Prostate gland (tissue), 2 donors: ENCODE measurements around the gene ME3. TPM values are rescaled to one million over a fixed set of nuclear protein-coding genes. Genes with fewer than 3 reads are reported as not detected.

Experiments
- DNase-seq: peaks from one replicate; pipeline ENCODE4 v3.0.0-alpha.2; 2019; ENCODE audit warnings: low spot score
- H3K27ac ChIP-seq, 2 donors: fragments of 200-600 bp; sonication (generic); 2 replicates each; pipeline ENCODE4 v1.5.1; 2017 to 2019
- H3K27me3 ChIP-seq: fragments of 200-600 bp; sonication (generic); replicated peaks from 2 replicates; pipeline ENCODE4 v1.5.1; 2019; ENCODE audit not compliant: insufficient read depth
- H3K36me3 ChIP-seq, 2 donors: fragments of 200-600 bp; sonication (generic); 1 replicate in 1 of 2; 2 replicates in 1 of 2; pipeline versions ENCODE4 v1.5.1 to v1.8.1; 2017 to 2019
- H3K4me1 ChIP-seq: fragments of 200-600 bp; sonication (generic); replicated peaks from 2 replicates; pipeline ENCODE4 v1.5.1; 2019
- H3K4me3 ChIP-seq, 2 donors: fragments of 200-600 bp; sonication (generic); 2 replicates each; pipeline ENCODE4 v1.5.1; 2017 to 2019
- H3K9me3 ChIP-seq: fragments of 200-600 bp; sonication (generic); 2 replicates; pipeline ENCODE4 v1.5.1; 2017
- POLR2A ChIP-seq: fragments of 450-650 bp; IDR thresholded peaks from one replicate; pipeline ENCODE4 v1.6.1; 2016; ENCODE audit warnings: antibody characterized with exemption, mild to moderate bottlenecking
- POLR2AphosphoS5 ChIP-seq: sonication (generic); formaldehyde crosslinking; IDR thresholded peaks from one replicate; pipeline ENCODE4 v1.6.1; 2017; ENCODE audit warnings: antibody characterized with exemption
- WGBS: methylation state at CpG from one replicate; pipeline ENCODE4 v1.1.5; 2018; 5-methylcytosine and 5-hydroxymethylcytosine counted together
- intact Hi-C: fragments of 100-400 bp; cut with DNase I; formaldehyde crosslinking; loops from one replicate; pipeline ENCODE4 v1.14.2; 2022
- total RNA-seq, 2 donors: library from RNA; depleted of rRNA; stranded (reverse); fragments of >200 nt; gene quantifications; one replicate each; pipeline ENCODE4 v1.1.0, GENCODE V29; 2016
- TF ChIP-seq, protein P1 (sequence below), 4 experiments: fragments of 200-600 bp in 2 of 4; fragments of 450-650 bp in 2 of 4; sonication (generic) in 2 of 4; IDR thresholded peaks; 1 replicate in 3 of 4; 2 replicates in 1 of 4; pipeline ENCODE4 v1.5.1; 2016 to 2019; ENCODE audit warnings: antibody characterized with exemption in 4 of 4, mild to moderate bottlenecking in 2 of 4, moderate library complexity in 2 of 4

The ME3 gene
- total RNA-seq, 2 donors from 2014 or later = 31.4 to 107 TPM

DNA sequence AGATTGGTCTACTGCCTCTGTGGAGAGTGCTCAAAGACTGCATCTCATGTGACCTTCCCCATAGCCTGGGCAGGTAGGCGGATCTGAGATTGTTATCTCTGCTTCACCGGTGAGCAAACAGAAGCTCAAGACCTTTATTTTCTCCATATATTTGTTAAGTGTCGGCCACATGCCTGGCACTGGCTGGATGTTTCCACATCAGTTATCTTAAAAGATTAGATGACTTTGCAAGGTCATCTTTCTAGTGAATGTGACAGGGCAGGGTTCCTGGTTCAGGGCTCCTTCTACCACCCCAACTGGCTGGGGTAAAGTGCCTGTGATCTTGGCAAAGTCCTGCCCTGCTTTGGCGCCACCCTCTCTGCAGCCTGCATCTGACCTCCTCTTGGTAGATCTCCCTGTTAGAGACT lies 172.7 kb downstream of the ME3 start:
- Histone ChIP-seq H3K4me1 (no peaks in the 10 kb centered on the region), H3K36me3 (no peaks in the 10 kb centered on the region), H3K27me3 (no peaks in the 10 kb centered on the region), H3K4me3 (no peak overlapping the region), H3K9me3 (no peaks in the 10 kb centered on the region), H3K27ac (no peak overlapping the region)
- TF ChIP-seq POLR2A (no peak), POLR2AphosphoS5 (no peak)
- TF ChIP-seq, protein P1, sequence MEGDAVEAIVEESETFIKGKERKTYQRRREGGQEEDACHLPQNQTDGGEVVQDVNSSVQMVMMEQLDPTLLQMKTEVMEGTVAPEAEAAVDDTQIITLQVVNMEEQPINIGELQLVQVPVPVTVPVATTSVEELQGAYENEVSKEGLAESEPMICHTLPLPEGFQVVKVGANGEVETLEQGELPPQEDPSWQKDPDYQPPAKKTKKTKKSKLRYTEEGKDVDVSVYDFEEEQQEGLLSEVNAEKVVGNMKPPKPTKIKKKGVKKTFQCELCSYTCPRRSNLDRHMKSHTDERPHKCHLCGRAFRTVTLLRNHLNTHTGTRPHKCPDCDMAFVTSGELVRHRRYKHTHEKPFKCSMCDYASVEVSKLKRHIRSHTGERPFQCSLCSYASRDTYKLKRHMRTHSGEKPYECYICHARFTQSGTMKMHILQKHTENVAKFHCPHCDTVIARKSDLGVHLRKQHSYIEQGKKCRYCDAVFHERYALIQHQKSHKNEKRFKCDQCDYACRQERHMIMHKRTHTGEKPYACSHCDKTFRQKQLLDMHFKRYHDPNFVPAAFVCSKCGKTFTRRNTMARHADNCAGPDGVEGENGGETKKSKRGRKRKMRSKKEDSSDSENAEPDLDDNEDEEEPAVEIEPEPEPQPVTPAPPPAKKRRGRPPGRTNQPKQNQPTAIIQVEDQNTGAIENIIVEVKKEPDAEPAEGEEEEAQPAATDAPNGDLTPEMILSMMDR (IDR thresholded peaks at IDR 0.05) = no peak
- WGBS = 61% methylated on average over 4 of the region's 4 CpGs
- intact Hi-C loops = no loop called here
- no peak for DNase-seq

DNA sequence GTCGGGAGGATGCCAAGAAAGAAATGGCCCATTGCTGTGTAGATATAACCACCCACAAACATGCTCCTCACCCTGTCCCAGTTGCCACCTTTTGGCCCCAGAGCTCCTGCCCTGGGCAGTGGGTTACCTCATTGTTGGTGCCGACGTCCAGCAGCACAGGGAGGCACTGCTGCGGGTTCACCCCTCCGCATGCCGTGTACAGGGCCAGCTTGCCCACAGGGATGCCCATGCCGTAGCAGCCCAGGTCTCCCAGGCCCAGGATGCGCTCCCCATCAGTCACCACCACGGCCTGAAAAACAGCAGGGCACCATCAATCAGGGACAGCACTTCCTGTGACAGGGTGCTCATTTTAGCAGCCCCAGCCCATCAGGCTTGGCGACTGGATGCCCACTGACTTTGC lies 174.6 kb downstream of the ME3 start:
- 97% methylated on average over 8 of the region's 10 CpGs for WGBS
- H3K27me3 ChIP-seq = no peaks in the 10 kb centered on the region
- no peaks in the 10 kb centered on the region for H3K9me3 ChIP-seq
- intact Hi-C loops = no loop called here
- no peak overlapping the region for H3K4me3 ChIP-seq
- no peak for DNase-seq
- no peaks in the 10 kb centered on the region for H3K36me3 ChIP-seq
- TF ChIP-seq POLR2A (no peak), POLR2AphosphoS5 (no peak)
- TF ChIP-seq, protein P1 (IDR thresholded peaks at IDR 0.05) = no peak
- no peaks in the 10 kb centered on the region for H3K4me1 ChIP-seq
- H3K27ac ChIP-seq = no peak overlapping the region

GRCh38 chr11:86497310-86497709 lies 175.1 kb downstream of the ME3 start:
- WGBS = 88% methylated on average over 2 of the region's 2 CpGs

GRCh38 chr11:86495351-86495750 lies 177.1 kb downstream of the ME3 start:
- DNase-seq = no peak
- intact Hi-C loops = no loop called here
- Histone ChIP-seq H3K4me3 (no peak overlapping the region), H3K27me3 (no peaks in the 10 kb centered on the region), H3K27ac (no peak overlapping the region), H3K36me3 (no peaks in the 10 kb centered on the region), H3K9me3 (no peaks in the 10 kb centered on the region), H3K4me1 (no peaks in the 10 kb centered on the region)
- WGBS = 85% methylated on average over 2 of the region's 2 CpGs
- TF ChIP-seq, protein P1 (IDR thresholded peaks at IDR 0.05) = no peak
- TF ChIP-seq POLR2A (no peak), POLR2AphosphoS5 (no peak)

More at GRCh38 chr11:86497310-86497709, 175.1 kb downstream of the ME3 start:
- no peak for DNase-seq
- intact Hi-C loops = no loop called here
- Histone ChIP-seq H3K27me3 (no peaks in the 10 kb centered on the region), H3K4me1 (no peaks in the 10 kb centered on the region), H3K9me3 (no peaks in the 10 kb centered on the region), H3K4me3 (no peak overlapping the region), H3K27ac (no peak overlapping the region), H3K36me3 (no peaks in the 10 kb centered on the region)
- TF ChIP-seq, protein P1 (IDR thresholded peaks at IDR 0.05) = no peak
- TF ChIP-seq POLR2AphosphoS5 (no peak), POLR2A (no peak)

DNA sequence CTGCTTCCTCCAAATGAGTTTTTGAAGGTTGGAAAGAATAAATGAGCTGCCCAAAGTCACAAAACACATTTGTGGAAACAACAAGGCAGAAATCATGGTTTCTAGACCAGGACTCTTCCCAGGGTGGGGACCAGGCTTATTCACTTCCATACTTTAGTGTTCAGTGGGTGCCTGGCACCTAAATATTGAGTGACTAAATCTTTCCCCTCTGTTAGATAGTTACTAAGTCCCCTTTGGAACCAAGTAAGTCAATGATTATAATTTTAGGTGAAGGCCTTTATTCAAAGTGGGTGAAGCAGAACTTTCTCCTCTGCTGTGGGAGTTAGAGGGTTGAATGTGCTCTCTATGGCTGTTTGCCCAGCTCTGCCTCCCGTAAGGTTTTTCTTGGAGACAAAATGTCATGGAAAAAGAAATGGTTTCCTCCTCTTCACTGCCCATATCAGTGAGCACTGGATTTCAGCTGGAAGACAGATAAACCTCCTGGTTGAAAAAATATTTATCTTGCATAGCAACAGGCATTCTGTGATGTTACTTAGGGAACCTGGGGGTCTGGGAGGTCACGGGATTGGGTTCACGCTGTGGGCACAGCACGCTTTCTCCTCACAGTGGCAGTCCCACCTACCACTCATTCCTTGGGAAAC lies 179.9 kb downstream of the ME3 start:
- H3K27ac ChIP-seq = no peak overlapping the region
- H3K9me3 ChIP-seq = no peaks in the 10 kb centered on the region
- no peak overlapping the region for H3K4me3 ChIP-seq
- H3K27me3 ChIP-seq = no peaks in the 10 kb centered on the region
- no peak for DNase-seq
- TF ChIP-seq, protein P1 (IDR thresholded peaks at IDR 0.05) = no peak
- TF ChIP-seq POLR2AphosphoS5 (no peak), POLR2A (no peak)
- 83% methylated on average over 4 of the region's 4 CpGs for WGBS
- no peaks in the 10 kb centered on the region for H3K4me1 ChIP-seq
- H3K36me3 ChIP-seq = no peaks in the 10 kb centered on the region
- intact Hi-C loops = no loop called here
